Measurements from ENCODE around the gene SLC29A3. TPM values are rescaled to one million over a fixed set of nuclear protein-coding genes. Genes with fewer than 3 reads are reported as not detected.

SLC29A3 gene
- total RNA-seq, 1 donor from 2014 or later = 1.7 TPM

- H3K27me3 ChIP-seq (ENCODE audit: low read depth) = no peaks in the 10 kb centered on the region
- TF ChIP-seq CTCF (IDR thresholded peaks at IDR 0.05; ENCODE audit: borderline replicate concordance) = no peak
- no peak overlapping the region for H3K4me3 ChIP-seq
- peaks cover 14% of the 10 kb centered on the region for H3K36me3 ChIP-seq
- no peak for DNase-seq
- no peaks in the 10 kb centered on the region for H3K9me3 ChIP-seq (replicated peaks)
- no peaks in the 10 kb centered on the region for H3K4me1 ChIP-seq
- intact Hi-C loops (cut with micrococcal nuclease) = no loop called here
- no peak overlapping the region for H3K27ac ChIP-seq (replicated peaks)
Measured at GRCh38 chr10:71338728-71339495, 19.9 kb downstream of the SLC29A3 start.

DNA sequence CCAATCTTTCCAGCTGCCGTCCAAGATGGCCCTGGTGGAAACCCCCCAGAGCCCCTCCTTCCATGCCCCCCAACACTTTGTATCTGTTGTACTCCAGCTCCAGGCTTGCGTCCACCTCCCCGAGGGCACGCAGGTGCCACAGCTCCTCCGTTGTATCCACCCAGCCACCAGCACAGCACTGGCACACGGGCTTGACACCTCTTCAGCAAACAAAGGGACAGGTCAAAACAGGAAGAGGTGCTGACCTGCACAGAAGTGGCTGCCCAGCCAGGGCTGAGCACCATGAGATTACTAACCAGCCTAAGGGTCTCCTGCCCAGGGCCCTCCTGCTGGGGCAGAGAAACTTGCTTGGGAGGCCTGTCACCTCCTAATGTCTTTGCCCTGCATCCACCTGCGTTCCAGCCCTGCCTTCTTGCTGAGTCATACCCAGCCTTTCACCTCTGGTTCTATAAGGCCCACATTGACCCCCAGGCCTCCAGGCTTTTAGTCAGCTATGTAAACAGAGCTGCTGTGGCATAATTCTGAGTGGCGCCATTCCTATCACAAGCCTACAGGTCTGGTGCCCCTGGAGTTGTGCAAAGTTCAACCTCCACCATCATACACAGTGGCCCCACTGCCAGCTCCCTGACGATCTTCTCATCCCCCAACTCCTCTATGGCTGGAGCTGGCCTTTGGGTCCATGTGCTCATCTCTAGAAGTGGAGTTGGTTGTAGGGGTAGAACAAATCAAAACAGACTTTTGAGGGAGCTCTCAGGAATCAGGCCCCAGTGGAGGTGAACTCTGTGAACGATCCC lies 20.9 kb downstream of the SLC29A3 start:
- no peaks in the 10 kb centered on the region for H3K4me1 ChIP-seq
- no peak for TF ChIP-seq CTCF (IDR thresholded peaks at IDR 0.05; ENCODE audit: borderline replicate concordance)
- peaks cover 14% of the 10 kb centered on the region for H3K36me3 ChIP-seq
- no peaks in the 10 kb centered on the region for H3K9me3 ChIP-seq (replicated peaks)
- no peak overlapping the region for H3K27ac ChIP-seq (replicated peaks)
- intact Hi-C loops (cut with micrococcal nuclease) = no loop called here
- no peak for DNase-seq
- no peaks in the 10 kb centered on the region for H3K27me3 ChIP-seq (ENCODE audit: low read depth)
- H3K4me3 ChIP-seq = no peak overlapping the region

- Histone ChIP-seq H3K36me3 (peaks cover 14% of the 10 kb centered on the region), H3K27ac (replicated peaks) (no peak overlapping the region), H3K4me3 (no peak overlapping the region), H3K9me3 (replicated peaks) (no peaks in the 10 kb centered on the region), H3K27me3 (ENCODE audit: low read depth) (no peaks in the 10 kb centered on the region), H3K4me1 (no peaks in the 10 kb centered on the region)
- DNase-seq = no peak
- intact Hi-C loops (cut with micrococcal nuclease) = no loop called here
- no peak for TF ChIP-seq CTCF (IDR thresholded peaks at IDR 0.05; ENCODE audit: borderline replicate concordance)
Measured at GRCh38 chr10:71342573-71343391, 23.7 kb downstream of the SLC29A3 start.

DNA sequence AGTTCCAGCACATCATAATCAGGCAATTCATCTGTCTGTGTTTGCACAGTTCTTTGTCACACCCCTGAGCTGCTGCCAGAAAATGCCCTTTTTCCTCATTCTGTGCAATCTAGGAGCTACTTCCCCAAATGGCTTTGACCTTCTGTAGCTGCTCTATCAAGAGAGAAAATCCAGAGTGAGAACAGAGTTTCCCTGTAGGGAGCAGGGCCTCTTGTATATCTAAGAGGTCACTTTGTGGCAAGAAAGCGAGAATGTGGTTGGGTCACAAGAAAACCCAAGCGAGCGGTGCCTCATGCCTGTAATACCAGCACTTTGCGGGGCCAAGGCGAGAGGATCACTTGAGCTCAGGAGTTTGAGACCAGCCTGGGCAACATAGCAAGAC lies 24.3 kb downstream of the SLC29A3 start:
- TF ChIP-seq CTCF (IDR thresholded peaks at IDR 0.05; ENCODE audit: borderline replicate concordance) = no peak
- intact Hi-C loops (cut with micrococcal nuclease) = no loop called here
- Histone ChIP-seq H3K27me3 (ENCODE audit: low read depth) (no peaks in the 10 kb centered on the region), H3K9me3 (replicated peaks) (no peaks in the 10 kb centered on the region), H3K27ac (replicated peaks) (no peak overlapping the region), H3K36me3 (peaks cover 13% of the 10 kb centered on the region), H3K4me3 (no peak overlapping the region), H3K4me1 (no peaks in the 10 kb centered on the region)
- DNase-seq = no peak

DNA sequence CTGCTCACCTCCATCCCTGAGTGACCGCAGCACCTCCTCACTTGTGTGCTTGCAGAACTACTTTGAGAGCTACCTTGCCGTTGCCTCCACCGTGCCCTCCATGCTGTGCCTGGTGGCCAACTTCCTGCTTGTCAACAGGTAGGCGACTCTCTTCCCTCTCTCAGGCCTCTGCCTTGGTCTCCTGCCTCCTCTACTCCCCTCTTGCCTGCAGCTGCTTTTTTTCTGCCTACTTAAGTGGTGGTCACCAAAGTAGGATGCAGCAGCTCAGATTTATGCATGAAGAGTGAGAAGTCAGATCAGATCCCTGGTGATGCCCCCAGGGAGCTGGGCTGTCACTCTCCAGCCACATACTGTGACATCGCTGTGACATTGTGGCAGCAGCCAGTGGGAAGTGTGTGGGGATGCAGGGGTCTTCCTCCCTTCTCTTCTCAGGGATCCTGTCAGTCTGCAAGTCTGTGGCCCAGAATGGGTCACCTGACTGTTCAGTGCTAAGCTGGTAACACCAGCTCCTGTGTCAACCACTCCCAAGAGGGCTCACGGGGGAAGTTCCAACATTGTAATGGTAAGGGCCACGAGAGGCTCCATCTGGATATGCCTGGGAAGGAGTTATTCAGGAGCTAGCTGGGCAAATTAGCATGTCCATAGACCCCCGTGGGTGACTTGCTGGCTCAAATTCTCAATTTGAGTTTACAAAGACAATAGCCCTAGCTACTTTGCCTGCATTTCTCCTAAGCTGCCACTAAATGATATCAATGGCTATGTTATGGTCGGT lies 25.3 kb downstream of the SLC29A3 start:
- no peak for DNase-seq
- Histone ChIP-seq H3K36me3 (peaks cover 3% of the 10 kb centered on the region), H3K9me3 (replicated peaks) (no peaks in the 10 kb centered on the region), H3K4me1 (no peaks in the 10 kb centered on the region), H3K27me3 (ENCODE audit: low read depth) (no peaks in the 10 kb centered on the region), H3K27ac (replicated peaks) (no peak overlapping the region), H3K4me3 (no peak overlapping the region)
- TF ChIP-seq CTCF (IDR thresholded peaks at IDR 0.05; ENCODE audit: borderline replicate concordance) = no peak
- intact Hi-C loops (cut with micrococcal nuclease) = no loop called here

Measured in left ventricle myocardium inferior (tissue), 1 donor.